ENCODE results near the gene PLA2G2F.

The PLA2G2F gene

DNA sequence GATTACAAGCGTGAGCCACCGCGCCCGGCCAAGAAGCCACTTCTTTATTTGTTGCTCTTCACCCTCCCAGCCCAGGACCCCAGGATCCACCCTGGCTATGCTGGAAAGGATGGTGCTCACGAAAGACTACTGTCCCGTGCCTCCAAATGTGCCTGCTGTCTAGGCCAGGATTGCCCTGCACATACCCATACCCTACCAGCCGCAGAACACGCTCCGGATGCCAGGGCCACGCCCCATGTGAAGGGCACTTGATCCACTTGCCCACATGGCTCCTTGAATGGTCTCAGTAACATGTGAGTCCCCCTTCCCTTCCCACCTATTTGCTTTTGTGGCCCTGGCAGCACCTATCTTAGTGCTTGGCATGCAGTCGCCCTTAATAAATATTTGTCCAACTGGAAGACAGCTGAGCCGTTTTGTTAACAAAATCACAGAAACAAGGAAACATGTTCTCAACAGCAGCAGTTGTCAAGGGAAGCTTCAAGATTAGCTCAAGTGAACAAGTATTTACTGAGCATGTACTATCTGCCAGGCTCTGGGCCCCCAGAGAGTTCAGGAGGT lies 33.0 kb downstream of the PLA2G2F start:
- DNase-seq (ENCODE audit: low read depth) = no peak
- TF ChIP-seq, protein P1, sequence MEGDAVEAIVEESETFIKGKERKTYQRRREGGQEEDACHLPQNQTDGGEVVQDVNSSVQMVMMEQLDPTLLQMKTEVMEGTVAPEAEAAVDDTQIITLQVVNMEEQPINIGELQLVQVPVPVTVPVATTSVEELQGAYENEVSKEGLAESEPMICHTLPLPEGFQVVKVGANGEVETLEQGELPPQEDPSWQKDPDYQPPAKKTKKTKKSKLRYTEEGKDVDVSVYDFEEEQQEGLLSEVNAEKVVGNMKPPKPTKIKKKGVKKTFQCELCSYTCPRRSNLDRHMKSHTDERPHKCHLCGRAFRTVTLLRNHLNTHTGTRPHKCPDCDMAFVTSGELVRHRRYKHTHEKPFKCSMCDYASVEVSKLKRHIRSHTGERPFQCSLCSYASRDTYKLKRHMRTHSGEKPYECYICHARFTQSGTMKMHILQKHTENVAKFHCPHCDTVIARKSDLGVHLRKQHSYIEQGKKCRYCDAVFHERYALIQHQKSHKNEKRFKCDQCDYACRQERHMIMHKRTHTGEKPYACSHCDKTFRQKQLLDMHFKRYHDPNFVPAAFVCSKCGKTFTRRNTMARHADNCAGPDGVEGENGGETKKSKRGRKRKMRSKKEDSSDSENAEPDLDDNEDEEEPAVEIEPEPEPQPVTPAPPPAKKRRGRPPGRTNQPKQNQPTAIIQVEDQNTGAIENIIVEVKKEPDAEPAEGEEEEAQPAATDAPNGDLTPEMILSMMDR (conservative IDR thresholded peaks at IDR 0.05; ENCODE audit: low read depth, low read length) = no peak
- no peak overlapping the region for H3K4me3 ChIP-seq (ENCODE audit: low read length)

DNA sequence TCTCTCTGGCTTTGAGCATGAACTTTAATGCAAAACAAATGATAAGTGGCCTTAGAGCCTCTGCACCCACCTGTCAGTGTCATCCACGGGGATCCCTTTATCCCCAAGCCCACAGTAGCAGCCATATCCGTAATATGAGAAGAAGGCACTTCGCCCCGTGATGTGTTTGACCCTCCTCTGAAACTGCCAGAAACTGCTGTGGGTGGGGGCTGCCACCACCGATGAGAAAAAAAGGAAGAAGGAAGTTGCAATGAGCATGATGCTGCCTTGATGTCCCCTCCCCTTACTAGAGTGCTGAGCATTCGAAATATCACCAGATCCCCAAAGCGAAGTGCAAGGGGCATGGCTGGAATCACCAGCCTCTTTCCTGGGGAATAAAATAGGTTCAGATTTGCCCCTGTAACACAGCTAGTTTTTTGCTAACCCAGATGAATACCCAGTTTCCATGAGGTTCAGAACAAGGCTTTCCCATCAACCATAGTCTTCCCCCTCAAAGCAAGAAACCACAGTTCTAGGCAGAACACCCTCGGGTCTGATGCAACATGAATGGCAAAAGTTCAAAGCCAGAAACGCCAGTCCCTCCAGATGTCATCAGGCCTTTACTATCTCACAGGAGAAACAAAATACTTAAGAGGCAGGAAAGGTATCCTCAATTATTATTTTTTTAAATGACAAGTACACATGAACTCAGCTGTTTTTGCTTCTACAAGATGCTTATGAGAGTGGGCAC lies 36.0 kb downstream of the PLA2G2F start:
- DNase-seq (ENCODE audit: low read depth) = no peak
- H3K4me3 ChIP-seq (ENCODE audit: low read length) = no peak overlapping the region

DNA sequence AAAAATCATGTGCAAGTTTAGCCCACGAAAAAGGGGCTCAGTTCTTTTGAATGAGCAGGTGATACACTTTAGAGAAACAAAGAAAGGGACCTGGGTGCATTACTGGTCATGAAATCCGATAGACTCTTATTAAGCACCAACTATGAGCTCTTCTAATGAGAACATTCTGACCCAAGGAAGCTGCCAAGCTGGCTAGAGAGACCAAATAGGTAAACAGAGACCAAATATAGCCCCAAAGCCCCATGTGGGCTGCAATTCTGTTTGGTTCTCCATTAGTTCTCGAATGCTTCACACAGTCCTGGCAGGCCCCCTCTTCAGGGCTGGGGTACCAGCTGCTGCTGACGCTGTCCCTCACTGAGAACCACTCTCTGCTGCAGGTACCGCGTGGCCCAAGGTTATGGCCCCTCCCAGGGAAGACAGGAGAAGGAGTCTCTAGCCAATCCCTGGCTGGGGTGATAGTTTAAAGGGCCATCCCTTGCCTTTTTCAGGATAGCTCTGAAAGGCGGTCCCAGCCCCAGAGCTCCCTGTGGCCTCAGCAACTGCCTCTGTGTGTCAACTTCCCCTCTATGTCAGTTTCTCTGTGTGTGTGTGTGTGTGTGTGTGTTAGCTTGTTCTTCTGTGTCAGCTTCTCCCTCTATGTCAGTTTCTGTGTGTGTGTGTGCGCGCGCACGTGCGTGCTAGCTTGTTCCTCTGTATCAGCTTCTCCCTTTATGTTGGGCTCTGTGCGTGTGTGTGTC lies 39.7 kb downstream of the PLA2G2F start:
- no peak overlapping the region for H3K4me3 ChIP-seq (ENCODE audit: low read length)
- DNase-seq (ENCODE audit: low read depth) = no peak
- TF ChIP-seq, protein P1 (conservative IDR thresholded peaks at IDR 0.05; ENCODE audit: low read depth, low read length) = no peak

More for the DNA sequence above, 36.0 kb downstream of the PLA2G2F start:
- TF ChIP-seq, protein P1 (conservative IDR thresholded peaks at IDR 0.05; ENCODE audit: low read depth, low read length) = no peak

DNA sequence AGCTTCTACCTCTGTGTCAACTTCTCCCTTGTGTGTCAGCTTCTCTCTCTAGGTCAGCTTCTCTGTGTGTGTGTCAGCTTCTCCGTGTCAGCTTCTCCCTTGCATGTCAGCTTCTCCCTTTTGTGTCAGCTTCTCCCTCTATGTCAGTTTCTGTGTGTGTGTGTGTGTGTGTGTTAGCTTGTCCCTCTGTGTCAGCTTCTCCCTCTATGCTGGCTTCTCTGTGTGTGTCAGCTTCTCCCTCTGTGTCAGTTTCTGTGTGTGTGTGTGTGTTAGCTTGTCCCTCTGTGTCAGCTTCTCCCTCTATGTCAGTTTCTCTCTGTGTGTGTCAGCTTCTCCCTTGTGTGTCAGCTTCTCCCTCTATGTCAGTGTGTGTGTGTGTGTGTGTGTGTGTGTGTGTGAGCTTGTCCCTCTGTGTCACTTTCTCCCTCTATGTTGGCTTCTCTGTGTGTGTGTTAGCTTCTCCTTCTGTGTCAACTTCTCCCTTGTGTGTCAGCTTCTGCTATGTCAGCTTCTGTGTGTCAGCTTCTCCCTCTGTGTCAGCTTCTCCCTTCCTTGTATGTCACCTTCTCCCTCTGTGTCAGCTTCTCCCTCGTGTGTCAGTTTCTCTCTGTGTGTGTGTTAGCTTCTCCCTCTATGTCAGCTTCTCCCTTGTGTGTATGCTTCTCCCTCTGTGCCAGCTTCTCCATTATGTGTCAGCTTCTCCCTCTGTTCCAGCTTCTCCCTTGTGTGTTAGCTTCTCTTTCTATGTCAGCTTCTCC lies 40.4 kb downstream of the PLA2G2F start:
- DNase-seq (ENCODE audit: low read depth) = no peak
- H3K4me3 ChIP-seq (ENCODE audit: low read length) = no peak overlapping the region

DNA sequence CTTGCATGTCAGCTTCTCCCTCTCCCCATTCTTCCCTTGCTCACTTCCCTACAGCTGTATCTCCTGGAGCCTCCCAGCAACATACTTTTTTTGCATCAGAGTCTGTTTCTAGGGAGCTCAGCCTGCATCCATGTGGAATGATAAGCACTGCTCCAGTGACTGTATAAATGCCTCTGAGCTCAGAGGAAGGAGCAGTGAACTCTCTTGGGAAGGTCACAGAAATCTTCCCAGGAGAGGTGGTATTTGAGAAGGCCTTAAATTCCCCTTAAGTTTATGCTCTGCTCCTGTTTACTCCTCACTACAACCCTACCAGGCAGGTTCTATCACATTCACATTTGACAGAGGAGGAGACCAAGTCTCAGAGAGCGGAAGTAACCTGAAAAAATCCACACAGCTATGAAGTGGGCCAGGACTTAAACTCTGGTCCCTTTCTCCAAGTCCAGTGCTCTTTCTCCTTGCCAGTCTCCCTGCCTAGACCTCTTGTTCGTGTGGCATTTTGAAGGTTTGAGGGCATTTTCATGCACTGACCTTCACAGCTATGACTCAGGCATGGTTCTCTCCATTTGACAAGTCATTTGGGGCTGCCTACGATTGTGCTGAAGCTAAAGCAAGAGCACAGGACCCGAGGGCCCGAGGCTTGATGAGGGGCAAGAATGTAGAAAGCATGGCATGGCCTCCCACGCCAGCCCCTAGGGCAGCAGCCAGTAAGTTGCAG lies 41.2 kb downstream of the PLA2G2F start:
- DNase-seq (ENCODE audit: low read depth) = no peak
- TF ChIP-seq, protein P1 (conservative IDR thresholded peaks at IDR 0.05; ENCODE audit: low read depth, low read length) = no peak
- no peak overlapping the region for H3K4me3 ChIP-seq (ENCODE audit: low read length)

More for the DNA sequence above, 40.4 kb downstream of the PLA2G2F start:
- TF ChIP-seq, protein P1 (conservative IDR thresholded peaks at IDR 0.05; ENCODE audit: low read depth, low read length) = no peak

DNA sequence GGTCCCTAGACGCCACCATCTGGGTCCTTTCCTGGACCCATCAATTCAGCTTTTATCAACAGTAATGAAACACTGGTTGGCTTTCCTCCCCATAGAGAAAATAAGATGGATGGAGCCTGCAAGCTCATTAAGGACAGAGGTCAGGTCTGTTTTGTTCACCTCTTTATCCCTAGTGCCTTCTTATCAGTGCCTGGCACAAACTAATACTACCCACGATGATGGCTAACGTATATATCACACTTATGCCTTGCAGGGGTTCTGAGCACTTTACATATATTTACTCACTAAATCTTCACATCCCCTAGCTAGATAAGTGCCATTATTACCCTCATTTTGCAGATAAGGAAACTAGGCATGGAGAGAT lies 41.7 kb downstream of the PLA2G2F start:
- H3K4me3 ChIP-seq (ENCODE audit: low read length) = no peak overlapping the region
- no peak for DNase-seq (ENCODE audit: low read depth)
- TF ChIP-seq, protein P1 (conservative IDR thresholded peaks at IDR 0.05; ENCODE audit: low read depth, low read length) = no peak

Measured in retinal pigment epithelial cell (primary cell).